K562 (cell line): ENCODE results near the gene PSMG3. TPM values are rescaled to one million over a fixed set of nuclear protein-coding genes. Genes with fewer than 3 reads are reported as not detected.

Experiments
- AFF4 ChIP-seq: sonication (generic); formaldehyde crosslinking; IDR thresholded peaks from 2 replicates; pipeline ENCODE4 v1.8.0; 2023; ENCODE audit warnings: mild to moderate bottlenecking, missing genetic modification reagents
- ATF3 ChIP-seq, 2 experiments: fragments of 450-650 bp in 1 of 2; sonication (generic) in 1 of 2; formaldehyde crosslinking in 1 of 2; IDR thresholded peaks in 1 of 2; conservative IDR thresholded peaks in 1 of 2; 2 replicates each; pipeline versions ENCODE4 v1.6.1 to v1.8.1; 2016 to 2023; ENCODE audit warnings: mild to moderate bottlenecking in 2 of 2, moderate library complexity in 2 of 2, inconsistent platforms in 1 of 2, missing genetic modification reagents in 1 of 2
- CHD2 ChIP-seq: IDR thresholded peaks from 2 replicates; pipeline ENCODE4 v1.6.1; 2011; ENCODE audit warnings: low read depth, low read length
- KLF10 ChIP-seq: fragments of 250-450 bp; sonication (Bioruptor Pico); IDR thresholded peaks from 2 replicates; pipeline ENCODE4 v1.6.1; 2021; ENCODE audit warnings: matching md5 sums
- MAX ChIP-seq: sonication (generic); formaldehyde crosslinking; IDR thresholded peaks from 2 replicates; pipeline ENCODE4 v1.9.0; 2022; ENCODE audit warnings: mild to moderate bottlenecking, missing genetic modification reagents
- MCM7 ChIP-seq, 2 experiments: fragments of 450-650 bp; IDR thresholded peaks; 2 replicates each; pipeline ENCODE4 v1.6.1; 2016 to 2018
- MNT ChIP-seq, 2 experiments: fragments of 450-650 bp; conservative IDR thresholded peaks; 2 replicates each; pipeline ENCODE4 v1.6.1; 2017; ENCODE audit warnings: mild to moderate bottlenecking in 2 of 2, moderate library complexity in 2 of 2
- MXD1 ChIP-seq: fragments of 250-450 bp; sonication (Bioruptor Pico); IDR thresholded peaks from 2 replicates; pipeline ENCODE4 v1.8.0; 2021; ENCODE audit warnings: borderline replicate concordance, mild to moderate bottlenecking, moderate library complexity; ENCODE audit not compliant: poor library complexity, severe bottlenecking
- PATZ1 ChIP-seq: fragments of 250-450 bp; sonication (Bioruptor Pico); IDR thresholded peaks from 2 replicates; pipeline ENCODE4 v1.5.0; 2020; ENCODE audit warnings: mild to moderate bottlenecking, borderline replicate concordance
- RNF219 ChIP-seq: fragments of 250-450 bp; sonication (Bioruptor Pico); IDR thresholded peaks from 2 replicates; pipeline ENCODE4 v1.5.0; 2022; ENCODE audit warnings: mild to moderate bottlenecking
- SP1 ChIP-seq: sonication (generic); formaldehyde crosslinking; IDR thresholded peaks from 2 replicates; pipeline ENCODE4 v1.8.1; 2022; ENCODE audit warnings: mild to moderate bottlenecking, missing genetic modification reagents
- USF2 ChIP-seq: sonication (generic); formaldehyde crosslinking; IDR thresholded peaks from 2 replicates; pipeline ENCODE4 v1.5.0; 2020; ENCODE audit warnings: missing genetic modification reagents
- ZFX ChIP-seq: sonication (generic); formaldehyde crosslinking; IDR thresholded peaks from 2 replicates; pipeline ENCODE4 v1.8.0; 2022; ENCODE audit warnings: mild to moderate bottlenecking, missing genetic modification reagents, moderate library complexity
- polyA plus RNA-seq, 8 experiments: library from polyadenylated mRNA; depleted of rRNA in 4 of 8; stranded (reverse) in 5 of 8; unstranded in 3 of 8; fragments of >200 nt; fragmentation: Nextera tagmentation in 2 of 8; fragmentation: Illumina TruSeq in 1 of 8; extraction: Ambion mirVana in 2 of 8; extraction: Trizol in 1 of 8; gene quantifications; 2 replicates each; pipeline versions ENCODE4 v1.2.1 to v1.2.3, GENCODE V29; 2011 to 2014; ENCODE audit warnings: inconsistent platforms in 1 of 8, missing spikeins in 1 of 8
- total RNA-seq, 7 experiments: library from RNA; depleted of rRNA in 6 of 7; stranded (reverse); fragments of >200 nt in 6 of 7; fragmentation: Illumina TruSeq in 2 of 7; extraction: Trizol in 2 of 7; gene quantifications; 2 replicates each; pipeline versions ENCODE4 v1.2.1 to v1.2.3, GENCODE V29; 2011 to 2021; ENCODE audit warnings: low replicate concordance in 1 of 7

PSMG3 gene
- total and polyA plus RNA-seq, 9 of the 15 experiments (the other 6 are each of a cell fraction or from before 2014, with no cell fraction given): 34.8 to 122 (median 80.1) TPM

- TF ChIP-seq AFF4 (no peak), PATZ1 (CRISPR knock-in tag) (no peak), ATF3 (IDR thresholded peaks at IDR 0.05) (no peak), ATF3 (CRISPR knock-in tag; conservative IDR thresholded peaks at IDR 0.05) (no peak), KLF10 (no peak), MXD1 (CRISPR knock-in tag) (no peak), RNF219 (CRISPR knock-in tag) (no peak), MNT (conservative IDR thresholded peaks at IDR 0.05) (0 out of 4 replicates have a peak, but pooled peaks of 1 of the 2 experiments have one; percentile 31), MCM7 (IDR thresholded peaks at IDR 0.05) (no peak), USF2 (CRISPR knock-in tag) (no peak), SP1 (CRISPR knock-in tag) (no peak), MAX (CRISPR knock-in tag) (0 out of 2 replicates have a peak, but pooled peaks have one; percentile 38), ZFX (CRISPR knock-in tag) (0 out of 2 replicates have a peak, but pooled peaks have one; percentile 8), CHD2 (no peak)
Observed at GRCh38 chr7:1562116-1562515, 7.7 kb downstream of the PSMG3 start (continued).
